ENCODE measurements around the gene ZNF473.
"Not testable (repeated sequence)": the region's sequence is repeated elsewhere in the genome, so short reads cannot be mapped to it uniquely, and the experiment has no call there.

The ZNF473 gene

GRCh38 chr19:50087153-50087552, 61.3 kb downstream of the ZNF473 start:
- H3K4me3 ChIP-seq (ENCODE audit: low read length); H3K4me1 ChIP-seq (ENCODE audit: control insufficient read depth, insufficient read depth, low read length); H3K9ac ChIP-seq (ENCODE audit: low read depth, low read length); H3K4me2 ChIP-seq (ENCODE audit: low read length); H3K27me3 ChIP-seq (ENCODE audit: control insufficient read depth, insufficient read depth, low read length); H3K9me3 ChIP-seq (replicated peaks; ENCODE audit: low read length); H3K36me3 ChIP-seq (ENCODE audit: insufficient read depth, low read length): not testable (repeated sequence)

- not testable (repeated sequence) for H3K4me1 ChIP-seq (ENCODE audit: control insufficient read depth, insufficient read depth, low read length); H3K27me3 ChIP-seq (ENCODE audit: control insufficient read depth, insufficient read depth, low read length); H3K36me3 ChIP-seq (ENCODE audit: insufficient read depth, low read length); H3K4me3 ChIP-seq (ENCODE audit: low read length); H3K4me2 ChIP-seq (ENCODE audit: low read length); H3K9me3 ChIP-seq (replicated peaks; ENCODE audit: low read length); H3K9ac ChIP-seq (ENCODE audit: low read depth, low read length)
These were observed 64.9 kb downstream of the ZNF473 start for GRCh38 chr19:50090706-50091105.

GRCh38 chr19:50091786-50092185, 66.0 kb downstream of the ZNF473 start:
- not testable (repeated sequence) for H3K9ac ChIP-seq (ENCODE audit: low read depth, low read length); H3K36me3 ChIP-seq (ENCODE audit: insufficient read depth, low read length); H3K4me2 ChIP-seq (ENCODE audit: low read length); H3K27me3 ChIP-seq (ENCODE audit: control insufficient read depth, insufficient read depth, low read length); H3K4me3 ChIP-seq (ENCODE audit: low read length); H3K9me3 ChIP-seq (replicated peaks; ENCODE audit: low read length); H3K4me1 ChIP-seq (ENCODE audit: control insufficient read depth, insufficient read depth, low read length)

GRCh38 chr19:50092597-50092996, 66.8 kb downstream of the ZNF473 start:
- not testable (repeated sequence) for H3K4me1 ChIP-seq (ENCODE audit: control insufficient read depth, insufficient read depth, low read length); H3K9ac ChIP-seq (ENCODE audit: low read depth, low read length); H3K4me3 ChIP-seq (ENCODE audit: low read length); H3K27me3 ChIP-seq (ENCODE audit: control insufficient read depth, insufficient read depth, low read length); H3K4me2 ChIP-seq (ENCODE audit: low read length); H3K36me3 ChIP-seq (ENCODE audit: insufficient read depth, low read length); H3K9me3 ChIP-seq (replicated peaks; ENCODE audit: low read length)

- not testable (repeated sequence) for H3K4me1 ChIP-seq (ENCODE audit: control insufficient read depth, insufficient read depth, low read length); H3K36me3 ChIP-seq (ENCODE audit: insufficient read depth, low read length); H3K4me3 ChIP-seq (ENCODE audit: low read length)
These were observed 72.1 kb downstream of the ZNF473 start for GRCh38 chr19:50097884-50098283.

GRCh38 chr19:50098892-50099291, 73.1 kb downstream of the ZNF473 start:
- not testable (repeated sequence) for H3K9me3 ChIP-seq (replicated peaks; ENCODE audit: low read length); H3K4me2 ChIP-seq (ENCODE audit: low read length); H3K36me3 ChIP-seq (ENCODE audit: insufficient read depth, low read length); H3K4me3 ChIP-seq (ENCODE audit: low read length); H3K9ac ChIP-seq (ENCODE audit: low read depth, low read length); H3K4me1 ChIP-seq (ENCODE audit: control insufficient read depth, insufficient read depth, low read length); H3K27me3 ChIP-seq (ENCODE audit: control insufficient read depth, insufficient read depth, low read length)

More at GRCh38 chr19:50097884-50098283, 72.1 kb downstream of the ZNF473 start:
- H3K9ac ChIP-seq (ENCODE audit: low read depth, low read length); H3K9me3 ChIP-seq (replicated peaks; ENCODE audit: low read length); H3K4me2 ChIP-seq (ENCODE audit: low read length); H3K27me3 ChIP-seq (ENCODE audit: control insufficient read depth, insufficient read depth, low read length): not testable (repeated sequence)

GRCh38 chr19:50099696-50100095, 73.9 kb downstream of the ZNF473 start:
- H3K4me3 ChIP-seq (ENCODE audit: low read length); H3K36me3 ChIP-seq (ENCODE audit: insufficient read depth, low read length); H3K27me3 ChIP-seq (ENCODE audit: control insufficient read depth, insufficient read depth, low read length); H3K9ac ChIP-seq (ENCODE audit: low read depth, low read length); H3K4me1 ChIP-seq (ENCODE audit: control insufficient read depth, insufficient read depth, low read length); H3K9me3 ChIP-seq (replicated peaks; ENCODE audit: low read length); H3K4me2 ChIP-seq (ENCODE audit: low read length): not testable (repeated sequence)

GRCh38 chr19:50100946-50101345, 75.1 kb downstream of the ZNF473 start:
- H3K9ac ChIP-seq (ENCODE audit: low read depth, low read length); H3K9me3 ChIP-seq (replicated peaks; ENCODE audit: low read length); H3K4me1 ChIP-seq (ENCODE audit: control insufficient read depth, insufficient read depth, low read length); H3K36me3 ChIP-seq (ENCODE audit: insufficient read depth, low read length); H3K27me3 ChIP-seq (ENCODE audit: control insufficient read depth, insufficient read depth, low read length); H3K4me3 ChIP-seq (ENCODE audit: low read length); H3K4me2 ChIP-seq (ENCODE audit: low read length): not testable (repeated sequence)
